Stimulated activated CD4-positive, alpha-beta T cell treated with anti-CD3 and anti-CD28 coated beads, TNF-alpha, amount 100 ng/mL, for 4 hours (primary cell): ENCODE measurements around the gene NMUR1.
"Not testable (repeated sequence)": the region's sequence is repeated elsewhere in the genome, so short reads cannot be mapped to it uniquely, and the experiment has no call there.

Experiments used
- DNase-seq, 3 experiments: peaks; one replicate each; pipeline ENCODE4 v3.0.0-alpha.2; 2020; ENCODE audit warnings: low read depth in 3 of 3

Gene NMUR1, protein sequence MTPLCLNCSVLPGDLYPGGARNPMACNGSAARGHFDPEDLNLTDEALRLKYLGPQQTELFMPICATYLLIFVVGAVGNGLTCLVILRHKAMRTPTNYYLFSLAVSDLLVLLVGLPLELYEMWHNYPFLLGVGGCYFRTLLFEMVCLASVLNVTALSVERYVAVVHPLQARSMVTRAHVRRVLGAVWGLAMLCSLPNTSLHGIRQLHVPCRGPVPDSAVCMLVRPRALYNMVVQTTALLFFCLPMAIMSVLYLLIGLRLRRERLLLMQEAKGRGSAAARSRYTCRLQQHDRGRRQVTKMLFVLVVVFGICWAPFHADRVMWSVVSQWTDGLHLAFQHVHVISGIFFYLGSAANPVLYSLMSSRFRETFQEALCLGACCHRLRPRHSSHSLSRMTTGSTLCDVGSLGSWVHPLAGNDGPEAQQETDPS

DNA sequence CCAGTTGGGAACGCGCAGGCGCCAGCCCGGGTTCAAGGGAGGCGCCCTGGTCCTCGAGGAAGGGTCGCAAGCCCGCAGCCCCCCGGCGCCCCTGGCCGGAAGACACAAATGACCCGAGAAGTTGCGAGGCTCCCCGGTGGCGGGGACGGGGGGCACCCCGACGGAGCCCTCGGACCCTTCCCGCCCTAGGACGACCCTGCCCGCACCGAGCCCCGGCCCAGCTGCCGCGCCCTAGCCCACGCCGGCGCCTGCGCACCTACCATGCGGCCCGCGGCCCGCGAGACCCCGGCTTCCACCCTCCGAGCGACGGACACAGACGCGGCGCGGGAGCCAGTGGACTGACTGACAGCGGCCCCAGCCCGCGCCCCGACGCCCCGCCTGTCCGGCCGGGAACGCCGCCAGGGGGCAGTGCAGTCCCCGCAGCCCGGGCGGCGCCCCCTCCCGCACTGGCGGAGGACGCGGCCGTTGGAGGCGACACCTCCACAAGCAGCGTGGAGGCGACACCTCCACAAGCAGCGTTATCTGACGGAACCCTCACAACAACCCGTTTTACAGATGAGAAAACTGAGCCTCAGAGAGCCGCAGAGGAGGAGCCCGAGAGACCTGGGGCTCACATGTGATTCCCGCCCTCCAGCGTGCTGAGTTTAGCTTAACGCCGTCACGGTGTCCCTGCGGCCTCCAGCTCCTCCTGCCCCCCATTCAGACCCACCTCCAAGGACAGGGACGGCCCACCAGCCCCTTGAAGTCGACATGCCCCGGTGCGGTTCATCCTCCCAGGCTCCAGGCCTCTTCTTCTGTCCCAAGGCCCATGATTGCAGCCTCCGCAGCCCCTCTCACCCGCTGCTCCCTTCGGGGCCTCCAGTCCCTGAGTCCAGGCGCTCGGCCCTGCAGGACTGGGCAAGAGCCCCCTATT lies at the start of gene NMUR1:
Gene NMUR1 (minus strand): TSS at position 347 of the 913 bp plus-strand sequence. CDS start 84 bp downstream, at position 263.
- DNase-seq: peak; percentile 38 to 55 (median 48)

DNA sequence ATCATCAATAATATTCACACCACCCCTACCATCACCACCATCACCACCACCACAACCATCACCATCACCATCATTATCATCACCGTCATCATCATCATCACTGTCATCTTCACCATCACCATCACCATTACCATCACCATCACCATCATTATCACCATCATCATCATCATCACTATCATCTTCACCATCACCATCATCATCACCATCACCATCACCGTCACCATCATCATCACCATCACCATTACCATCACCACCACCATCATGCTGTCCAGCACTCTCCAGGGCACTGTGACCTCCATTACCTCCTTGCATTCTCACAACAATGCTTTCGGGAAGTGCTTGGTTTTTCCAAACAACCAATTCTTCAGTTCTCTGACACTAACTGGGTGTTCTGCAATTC lies 49.3 kb upstream of the NMUR1 start:
- no peak for DNase-seq

DNA sequence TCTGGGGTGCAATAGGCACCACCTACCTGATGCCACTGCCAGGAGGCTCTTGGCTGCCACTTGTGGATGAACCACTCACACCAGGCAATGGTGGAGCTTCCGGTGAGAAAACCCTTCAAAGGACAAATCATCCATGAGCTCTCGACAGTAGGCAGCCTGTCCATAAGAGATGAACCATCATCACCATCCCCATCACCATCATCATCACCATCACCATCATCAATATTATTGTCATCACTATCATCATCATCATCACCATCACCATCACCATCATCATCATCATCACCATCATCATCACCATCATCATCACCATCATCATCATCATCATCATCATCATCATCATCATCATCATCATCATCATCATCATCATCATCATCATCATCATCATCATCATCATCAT lies 48.4 kb upstream of the NMUR1 start:
- not testable (repeated sequence) for DNase-seq

DNA sequence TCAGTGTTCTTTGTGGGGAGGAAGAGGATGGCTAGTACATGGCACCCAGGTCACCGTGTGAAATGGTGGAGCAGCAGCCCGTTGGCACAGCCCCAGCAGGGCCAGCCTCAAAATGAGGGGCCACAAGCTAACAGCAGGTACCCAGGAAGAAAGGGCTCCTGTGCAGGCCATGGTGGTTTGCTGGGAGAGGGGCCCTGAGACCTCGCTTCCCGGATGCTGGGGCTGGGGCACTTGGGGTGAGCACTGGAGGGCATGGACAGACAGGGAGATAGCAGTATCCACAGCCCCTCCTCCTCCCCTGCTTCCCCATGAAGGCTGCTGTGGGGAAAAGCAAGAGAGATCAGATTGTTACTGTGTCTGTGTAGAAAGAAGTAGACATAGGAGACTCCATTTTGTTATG lies 46.2 kb upstream of the NMUR1 start:
- DNase-seq: no peak

DNA sequence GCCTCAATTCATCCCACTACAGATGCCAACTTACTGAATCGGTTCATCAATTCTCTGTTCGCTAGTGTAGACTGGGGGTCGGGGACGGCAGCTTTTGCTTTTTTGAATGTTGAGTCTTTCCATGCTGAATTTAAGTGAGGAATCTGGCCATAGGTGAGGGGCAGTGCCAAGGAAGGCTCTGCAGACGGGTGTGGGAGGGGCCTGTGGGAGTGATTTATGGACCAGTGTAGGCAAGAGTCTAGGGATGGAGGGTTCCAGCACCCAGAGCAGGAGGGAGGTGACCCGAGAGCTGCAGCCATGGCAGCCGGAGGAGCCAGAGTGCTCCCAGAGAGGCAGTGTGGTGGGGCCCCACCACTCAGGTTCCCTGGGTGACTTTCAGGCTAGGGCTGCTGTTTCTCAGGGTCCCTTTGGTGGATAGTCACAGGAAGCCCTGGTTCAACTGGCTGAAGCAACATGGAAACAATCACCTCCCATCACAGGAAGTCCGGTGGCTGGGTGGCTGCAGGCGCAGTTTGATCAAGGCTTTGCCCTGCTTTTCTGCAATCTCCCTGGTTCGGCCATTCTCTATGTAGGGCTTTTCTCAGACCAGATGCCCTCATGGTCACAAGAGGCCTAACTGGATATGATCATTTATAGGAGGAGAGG lies 45.5 kb upstream of the NMUR1 start:
- no peak for DNase-seq

DNA sequence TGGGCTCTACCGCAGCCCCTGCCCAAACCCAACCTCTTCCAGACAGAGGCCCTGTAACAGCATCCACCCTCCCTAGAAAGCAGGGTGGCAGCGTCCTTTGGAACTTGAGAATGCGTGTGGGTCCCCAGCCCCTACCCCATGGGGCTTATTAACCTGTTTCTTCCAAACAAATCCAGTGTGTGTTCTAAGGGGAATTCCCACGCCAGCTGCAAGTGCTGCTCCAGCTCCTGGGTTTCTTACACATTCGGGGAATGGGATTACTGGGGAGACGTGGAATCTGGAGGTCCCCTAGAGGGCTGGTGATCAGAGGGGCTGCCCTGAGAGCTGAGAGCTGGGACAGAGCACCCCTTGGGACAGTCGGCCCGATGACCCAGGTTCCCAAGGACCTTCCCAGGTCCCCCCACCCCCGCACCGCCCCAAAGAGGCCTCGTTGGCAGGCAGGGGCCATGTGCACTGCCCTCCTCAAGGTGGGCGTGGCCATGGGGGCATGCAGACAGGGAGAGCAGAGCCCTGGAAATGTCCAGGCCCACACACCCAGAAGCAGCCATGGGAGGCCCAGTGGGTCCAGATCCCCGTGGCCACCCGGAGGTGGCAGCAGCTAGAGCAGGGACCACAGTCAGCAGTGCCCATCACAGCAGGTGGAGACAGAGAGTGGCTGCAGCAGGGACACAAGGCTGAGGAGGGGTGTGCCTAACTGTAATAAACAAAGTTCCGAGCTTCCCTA lies 43.6 kb upstream of the NMUR1 start:
- DNase-seq: no peak

DNA sequence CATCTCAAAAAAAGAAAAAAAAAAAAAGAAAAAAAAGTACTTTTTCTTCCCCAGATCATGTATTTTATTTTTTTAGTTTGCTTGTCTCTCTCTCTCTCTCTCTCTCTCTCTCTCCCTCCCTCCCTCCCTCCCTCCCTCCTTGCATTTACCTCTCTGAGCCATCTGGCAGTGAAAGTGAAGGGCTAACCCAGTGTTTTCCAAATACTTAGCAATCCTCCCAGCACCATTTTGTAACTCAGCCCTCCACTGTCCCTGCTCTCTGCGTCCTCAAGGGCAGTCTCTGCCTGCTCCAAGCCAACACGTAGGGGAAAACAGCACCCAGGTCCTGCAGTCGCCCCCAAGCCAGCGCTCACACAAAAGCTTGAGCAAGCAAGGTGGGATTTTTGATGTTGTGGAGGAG lies 42.9 kb upstream of the NMUR1 start:
- DNase-seq: no peak

DNA sequence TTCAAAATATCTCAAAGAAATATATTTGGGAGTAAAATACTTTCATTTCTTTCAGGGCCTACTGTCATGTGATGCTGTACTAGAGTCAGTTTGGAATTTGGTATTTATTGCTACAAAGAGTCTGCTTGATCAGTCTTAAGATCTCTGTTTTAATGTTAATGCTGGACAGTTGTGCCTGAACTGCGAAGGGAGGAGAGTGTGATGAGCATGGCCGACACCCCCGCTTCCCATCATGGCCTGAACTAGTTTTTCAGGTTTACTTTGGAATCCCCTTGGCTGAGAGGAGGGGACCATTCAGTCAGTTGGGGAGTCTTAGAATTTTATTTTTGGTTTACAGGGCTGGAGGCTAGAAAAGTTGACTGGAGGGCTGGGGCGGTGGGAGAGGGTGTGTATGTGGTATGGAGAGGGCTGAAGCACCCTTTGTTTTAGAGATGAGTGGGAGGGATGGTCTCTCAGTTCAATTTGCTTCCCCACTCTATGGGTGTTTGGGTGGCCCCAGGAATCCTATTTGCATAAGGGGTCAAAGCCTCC lies 41.5 kb upstream of the NMUR1 start:
- DNase-seq: no peak

DNA sequence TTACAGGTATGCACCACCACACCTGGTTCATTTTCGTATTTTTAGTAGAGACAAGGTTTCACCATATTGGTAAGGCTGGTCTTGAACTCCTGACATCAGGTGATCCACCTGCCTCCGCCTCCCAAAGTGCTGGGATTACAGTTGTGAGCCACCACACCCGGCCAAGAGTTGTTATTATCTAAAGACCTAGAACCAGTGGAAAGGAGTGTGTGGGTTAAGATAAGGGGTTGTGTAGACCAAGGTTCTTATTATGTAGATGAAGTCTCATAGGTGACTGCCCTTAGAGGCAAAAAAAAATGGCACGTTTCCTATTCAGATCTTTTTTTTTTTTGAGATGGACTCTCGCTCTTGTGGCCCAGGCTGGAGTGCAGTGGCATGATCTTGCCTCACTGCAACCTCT lies 40.7 kb upstream of the NMUR1 start:
- not testable (repeated sequence) for DNase-seq

DNA sequence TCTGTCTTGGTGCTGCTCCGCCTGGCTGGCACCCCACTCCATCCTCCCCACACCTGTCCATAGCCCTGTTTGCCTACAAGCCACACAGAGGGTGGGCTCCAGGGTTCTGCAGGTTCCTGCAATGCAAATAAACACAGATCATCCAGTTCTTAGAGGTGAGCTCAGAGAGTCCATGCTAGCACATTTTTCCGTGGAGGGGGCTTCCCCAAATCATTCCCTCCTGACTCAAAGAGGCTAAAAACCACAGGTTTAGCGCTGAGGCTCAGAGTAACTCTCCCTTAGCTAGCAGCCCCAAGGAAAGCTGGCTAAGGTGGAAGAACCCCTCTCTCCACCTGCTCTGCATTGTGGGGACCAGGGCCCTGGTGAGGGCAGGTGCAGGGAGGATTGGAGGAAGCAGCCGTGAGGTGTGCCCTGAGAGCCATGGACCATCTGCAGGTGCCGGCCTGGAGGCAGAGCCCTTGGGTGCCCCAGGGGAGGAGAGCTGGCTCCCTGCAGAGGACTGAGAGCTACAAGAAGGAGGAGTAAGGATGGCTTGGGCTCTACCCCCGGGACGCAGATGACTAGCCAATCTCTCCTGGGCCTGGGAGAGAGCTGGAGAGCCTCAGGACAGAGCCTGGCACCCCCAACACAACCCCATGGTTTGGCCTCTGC lies 38.7 kb upstream of the NMUR1 start:
- DNase-seq: no peak

DNA sequence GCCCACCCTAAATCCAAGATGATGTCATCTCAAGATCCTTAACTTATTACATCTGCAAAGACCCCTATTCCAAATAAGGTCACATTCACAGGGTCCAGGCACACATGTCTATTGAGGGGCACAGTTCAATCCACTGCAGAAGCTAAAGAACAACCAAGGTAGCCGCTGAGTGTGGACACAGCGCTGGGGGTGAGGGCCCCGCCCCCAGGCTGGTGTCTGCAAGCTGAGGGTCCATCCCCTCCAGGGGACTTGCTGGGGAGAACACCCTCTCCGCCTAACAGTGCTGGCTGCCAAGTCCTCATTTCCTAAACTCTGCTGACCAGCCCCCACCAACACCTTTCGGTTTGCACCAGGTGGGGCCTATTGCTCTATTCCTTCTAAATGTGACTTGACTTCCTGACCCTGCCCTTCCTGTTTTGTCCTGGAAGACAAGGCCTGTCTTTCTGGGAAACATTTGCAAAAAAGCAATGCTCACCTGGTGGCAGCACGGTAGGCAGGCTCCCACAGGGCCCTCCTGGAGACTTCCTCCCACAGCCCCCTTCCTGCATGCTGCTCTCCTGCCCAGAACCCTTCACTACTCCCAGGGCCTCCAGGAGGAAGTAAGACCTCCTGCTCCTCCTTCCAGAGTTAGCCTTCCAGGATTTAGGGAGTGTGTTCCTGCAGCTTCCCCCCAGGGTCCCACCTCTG lies 38.0 kb upstream of the NMUR1 start:
- DNase-seq: no peak

DNA sequence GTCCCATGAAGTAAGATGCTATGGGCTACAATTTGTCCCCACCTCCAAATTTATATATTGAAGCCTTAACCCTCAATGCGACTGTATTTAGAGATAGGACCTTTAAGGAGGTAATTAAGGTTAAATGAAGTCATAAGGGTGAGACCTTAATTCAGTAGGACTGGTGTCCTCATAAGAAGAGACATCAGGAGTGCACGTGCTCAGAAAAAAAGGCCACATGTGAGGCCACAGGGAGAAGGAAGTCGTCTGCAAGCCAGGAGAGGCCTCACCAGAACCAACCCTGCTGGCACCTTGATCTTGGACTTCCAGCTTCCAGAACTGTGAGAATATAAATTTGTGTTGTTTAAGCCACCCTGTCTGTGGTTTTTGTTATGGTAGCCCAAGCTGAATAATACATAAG lies 36.9 kb upstream of the NMUR1 start:
- no peak for DNase-seq

DNA sequence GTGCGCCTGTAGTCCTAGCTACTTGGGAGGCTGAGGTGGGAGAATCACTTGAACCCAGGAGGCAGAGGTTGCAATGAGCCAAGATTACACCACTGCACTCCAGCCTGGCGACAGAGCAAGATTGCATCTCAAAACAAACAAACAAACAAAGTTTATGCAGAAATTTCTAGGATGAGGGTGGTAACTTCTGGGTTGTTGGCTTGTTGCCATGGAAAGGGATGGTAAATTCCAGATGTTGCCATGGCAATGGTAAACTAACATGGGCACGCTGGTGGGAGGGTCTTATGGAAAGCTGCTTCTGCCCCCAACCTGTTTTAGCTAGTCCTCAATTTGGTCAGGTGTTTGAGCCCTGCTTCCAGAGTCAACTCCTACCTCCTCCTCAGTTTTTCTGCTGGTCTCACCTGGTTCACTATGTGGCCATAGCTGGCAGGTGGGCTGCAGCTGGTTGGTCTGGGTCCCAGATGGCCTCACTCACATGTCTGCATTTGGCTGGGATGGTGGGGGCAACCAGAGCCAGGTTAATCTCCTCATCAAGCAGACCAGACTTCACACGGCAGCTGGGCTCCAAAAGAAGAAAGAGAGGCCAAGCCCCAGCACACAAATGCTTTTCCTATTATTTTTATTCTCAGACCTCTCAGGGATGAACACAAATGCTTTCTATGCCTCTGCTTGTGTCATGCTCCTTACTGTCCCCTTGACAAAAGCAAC lies 35.8 kb upstream of the NMUR1 start:
- DNase-seq: no peak

DNA sequence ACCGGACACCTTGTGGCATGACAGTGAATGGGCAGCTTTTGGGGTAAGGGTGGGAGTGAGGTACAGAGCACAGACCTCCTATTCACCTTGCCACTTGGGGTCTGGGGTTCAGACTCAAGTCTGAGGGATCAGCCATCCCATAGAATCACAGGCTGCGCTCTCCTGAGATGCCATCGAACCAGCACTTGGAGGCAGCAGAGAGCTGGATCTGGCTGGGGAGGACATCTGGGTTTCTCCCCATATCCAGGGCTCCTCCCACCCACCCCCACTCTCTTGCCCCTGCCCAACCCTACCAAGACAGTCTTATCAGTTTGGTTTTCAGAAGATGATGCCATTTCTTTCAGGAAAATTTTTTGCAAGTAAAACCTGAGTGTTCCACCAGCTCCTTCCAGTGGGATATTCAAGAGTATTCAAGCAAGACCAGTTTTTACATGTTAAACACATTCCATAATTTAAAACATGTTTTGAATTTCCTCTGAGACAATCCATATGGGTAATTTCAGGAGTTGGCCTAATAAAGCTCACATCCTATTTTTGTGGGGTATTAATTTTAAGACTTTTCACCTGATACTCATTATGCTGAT lies 33.2 kb upstream of the NMUR1 start:
- no peak for DNase-seq

DNA sequence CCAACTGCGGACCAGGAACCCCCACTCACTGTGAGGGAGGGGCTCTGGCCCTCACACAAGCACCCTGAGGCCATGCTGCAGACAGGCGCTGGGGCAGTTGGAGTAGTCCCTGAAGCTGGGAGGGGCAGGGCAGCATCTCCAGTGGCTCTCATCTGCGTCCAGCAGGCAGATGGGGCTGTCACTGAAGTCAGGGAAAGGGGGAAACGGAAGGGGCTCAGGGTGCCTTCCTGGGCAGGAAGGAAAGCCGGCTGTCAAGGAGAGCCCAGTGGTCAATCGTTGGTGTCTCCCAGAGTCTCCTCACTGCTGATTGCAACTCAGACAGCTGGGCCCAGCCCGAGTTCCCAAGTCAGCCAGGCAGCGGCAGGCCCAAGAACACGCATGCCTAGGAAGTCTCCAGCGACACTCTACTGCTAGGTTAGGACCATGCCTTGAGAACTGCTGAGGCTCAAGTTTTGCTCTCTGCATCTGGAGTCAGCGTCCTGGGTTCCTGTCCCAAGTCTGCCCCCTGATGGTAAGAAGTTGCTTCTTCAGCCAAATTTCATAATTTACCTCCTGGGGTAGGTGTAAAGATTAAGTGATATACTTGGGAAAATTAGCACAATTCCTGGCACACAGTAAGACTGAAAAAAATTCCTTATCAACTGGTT lies 27.4 kb upstream of the NMUR1 start:
- DNase-seq: peak in 1 of 3 experiments; percentile 50

DNA sequence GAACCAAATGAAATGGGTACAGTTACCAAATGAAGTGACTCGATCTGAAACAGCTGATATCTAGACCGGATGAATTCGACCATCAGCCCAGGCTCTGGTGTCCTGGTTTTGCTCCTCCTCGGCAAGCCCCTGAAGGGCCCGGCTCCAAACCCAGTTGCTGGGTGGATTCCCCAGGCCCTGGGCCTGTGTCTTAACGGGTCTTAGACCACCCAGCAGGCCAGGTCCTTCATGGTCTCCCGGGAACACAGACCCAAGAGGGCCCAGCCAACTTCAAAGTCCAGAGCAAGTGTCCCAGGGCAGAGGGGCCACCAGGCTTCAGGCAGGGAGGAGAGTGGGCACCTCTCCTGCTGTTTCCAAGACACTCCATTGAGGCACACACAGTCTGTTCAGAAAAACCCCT lies 26.7 kb upstream of the NMUR1 start:
- DNase-seq: no peak

DNA sequence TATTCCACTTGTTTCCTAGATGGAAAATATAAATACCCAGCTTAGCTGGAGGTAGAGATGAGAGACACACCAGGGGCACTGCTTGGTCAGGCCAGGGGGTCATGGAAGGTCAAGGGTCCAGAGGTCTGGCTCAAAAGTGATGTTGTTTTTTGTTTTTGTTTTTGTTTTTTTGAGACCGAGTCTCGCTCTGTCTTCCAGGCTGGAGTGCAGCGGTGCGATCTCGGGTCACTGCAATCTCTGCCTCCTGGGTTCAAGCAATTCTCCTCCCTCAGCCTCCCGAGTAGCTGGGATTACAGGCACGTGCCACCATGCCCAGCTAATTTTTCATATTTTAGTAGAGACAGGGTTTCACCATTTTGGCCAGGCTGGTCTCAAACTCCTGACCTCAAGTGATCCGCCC lies 26.3 kb upstream of the NMUR1 start:
- DNase-seq: not testable (repeated sequence)

DNA sequence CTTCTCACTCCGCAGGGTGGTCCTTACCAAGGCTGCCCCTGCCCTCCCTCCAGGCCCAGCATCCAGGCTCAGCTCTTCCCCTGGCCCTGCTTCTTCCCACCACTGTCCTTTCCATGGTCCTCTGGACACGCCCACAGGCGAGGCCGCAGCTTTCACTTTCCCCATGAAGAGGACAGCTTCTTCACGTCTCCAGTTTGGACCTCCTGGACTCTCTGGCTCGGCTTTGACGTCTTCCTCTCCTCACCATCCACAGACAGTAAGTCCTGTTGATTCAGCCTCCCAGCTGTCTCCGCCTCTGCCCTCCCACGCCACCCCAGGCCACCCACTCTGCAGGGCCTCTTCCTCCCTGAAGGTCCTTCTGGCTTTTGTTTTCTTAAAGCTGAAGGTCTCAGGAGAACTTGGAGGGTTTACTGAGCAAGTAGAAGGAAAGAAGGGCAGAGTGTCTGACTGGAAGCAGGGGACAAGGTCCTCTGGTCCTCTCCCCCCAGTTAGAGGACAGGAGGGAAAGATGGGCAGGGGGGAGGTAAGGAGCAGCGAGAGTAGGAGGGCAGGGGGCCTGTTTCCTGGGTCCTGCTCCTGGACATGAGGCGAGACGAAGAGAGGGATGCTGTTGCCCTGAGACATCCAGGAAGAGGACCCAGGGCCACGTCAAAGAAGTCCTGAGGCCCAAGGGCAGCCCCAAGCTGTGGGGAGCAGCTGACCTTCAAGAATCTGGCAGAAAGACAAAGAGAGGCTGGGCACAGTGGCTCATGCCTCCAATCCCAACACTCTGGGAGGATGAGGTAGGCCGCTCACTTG lies 24.7 kb upstream of the NMUR1 start:
- no peak for DNase-seq
